Measurements from ENCODE around the gene GPD2.

Gene GPD2

GRCh38 chr2:156626931-156627330, 190.8 kb downstream of the GPD2 start:
- H3K36me3 ChIP-seq (ENCODE audit: control insufficient read depth, insufficient read depth, low read length): no peaks in the 10 kb centered on the region
- no peaks in the 10 kb centered on the region for H3K9me3 ChIP-seq (ENCODE audit: control insufficient read depth, low read length)
- no peaks in the 10 kb centered on the region for H3K79me2 ChIP-seq
- no peak overlapping the region for H3K27ac ChIP-seq
- no peak overlapping the region for H3K4me2 ChIP-seq (ENCODE audit: low read length)
- TF ChIP-seq, protein P1, sequence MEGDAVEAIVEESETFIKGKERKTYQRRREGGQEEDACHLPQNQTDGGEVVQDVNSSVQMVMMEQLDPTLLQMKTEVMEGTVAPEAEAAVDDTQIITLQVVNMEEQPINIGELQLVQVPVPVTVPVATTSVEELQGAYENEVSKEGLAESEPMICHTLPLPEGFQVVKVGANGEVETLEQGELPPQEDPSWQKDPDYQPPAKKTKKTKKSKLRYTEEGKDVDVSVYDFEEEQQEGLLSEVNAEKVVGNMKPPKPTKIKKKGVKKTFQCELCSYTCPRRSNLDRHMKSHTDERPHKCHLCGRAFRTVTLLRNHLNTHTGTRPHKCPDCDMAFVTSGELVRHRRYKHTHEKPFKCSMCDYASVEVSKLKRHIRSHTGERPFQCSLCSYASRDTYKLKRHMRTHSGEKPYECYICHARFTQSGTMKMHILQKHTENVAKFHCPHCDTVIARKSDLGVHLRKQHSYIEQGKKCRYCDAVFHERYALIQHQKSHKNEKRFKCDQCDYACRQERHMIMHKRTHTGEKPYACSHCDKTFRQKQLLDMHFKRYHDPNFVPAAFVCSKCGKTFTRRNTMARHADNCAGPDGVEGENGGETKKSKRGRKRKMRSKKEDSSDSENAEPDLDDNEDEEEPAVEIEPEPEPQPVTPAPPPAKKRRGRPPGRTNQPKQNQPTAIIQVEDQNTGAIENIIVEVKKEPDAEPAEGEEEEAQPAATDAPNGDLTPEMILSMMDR (IDR thresholded peaks at IDR 0.05): no peak
- no peaks in the 10 kb centered on the region for H3K4me1 ChIP-seq
- H3K4me3 ChIP-seq (ENCODE audit: low read depth, low read length): no peak overlapping the region
- H3K9ac ChIP-seq: no peak overlapping the region
- no peak overlapping the region for H2AFZ ChIP-seq
- H3K27me3 ChIP-seq (ENCODE audit: control insufficient read depth, insufficient read depth, low read length): no peaks in the 10 kb centered on the region

- H3K27ac ChIP-seq: no peak overlapping the region
- TF ChIP-seq, protein P1 (IDR thresholded peaks at IDR 0.05): no peak
- no peak overlapping the region for H3K9ac ChIP-seq
- H3K36me3 ChIP-seq (ENCODE audit: control insufficient read depth, insufficient read depth, low read length): no peaks in the 10 kb centered on the region
- no peaks in the 10 kb centered on the region for H3K79me2 ChIP-seq
- H3K9me3 ChIP-seq (ENCODE audit: control insufficient read depth, low read length): no peaks in the 10 kb centered on the region
- no peak overlapping the region for H3K4me3 ChIP-seq (ENCODE audit: low read depth, low read length)
- no peaks in the 10 kb centered on the region for H3K4me1 ChIP-seq
- H3K4me2 ChIP-seq (ENCODE audit: low read length): no peak overlapping the region
- H3K27me3 ChIP-seq (ENCODE audit: control insufficient read depth, insufficient read depth, low read length): no peaks in the 10 kb centered on the region
- H2AFZ ChIP-seq: no peak overlapping the region
Observed at GRCh38 chr2:156630579-156631337, 194.6 kb downstream of the GPD2 start.

GRCh38 chr2:156635646-156636045, 199.5 kb downstream of the GPD2 start:
- H3K79me2 ChIP-seq: no peaks in the 10 kb centered on the region
- H3K36me3 ChIP-seq (ENCODE audit: control insufficient read depth, insufficient read depth, low read length): no peaks in the 10 kb centered on the region
- H3K27me3 ChIP-seq (ENCODE audit: control insufficient read depth, insufficient read depth, low read length): no peaks in the 10 kb centered on the region
- TF ChIP-seq, protein P1 (IDR thresholded peaks at IDR 0.05): no peak
- H3K4me1 ChIP-seq: peaks cover 5% of the 10 kb centered on the region
- H3K27ac ChIP-seq: no peak overlapping the region
- H3K4me3 ChIP-seq (ENCODE audit: low read depth, low read length): no peak overlapping the region
- no peak overlapping the region for H3K9ac ChIP-seq
- H3K9me3 ChIP-seq (ENCODE audit: control insufficient read depth, low read length): no peaks in the 10 kb centered on the region
- no peak overlapping the region for H3K4me2 ChIP-seq (ENCODE audit: low read length)
- no peak overlapping the region for H2AFZ ChIP-seq

All from parathyroid adenoma (tissue), 2 donors.